SW 1271 (cell line): ENCODE data around the gene PDZK1.
"Not testable (repeated sequence)": the region's sequence is repeated elsewhere in the genome, so short reads cannot be mapped to it uniquely, and the experiment has no call there.

ENCODE experiments used
- DNase-seq, 2 experiments: peaks; one replicate each; lab custom pipeline; 2025; lab: John Stamatoyannopoulos, UW

PDZK1 gene

GRCh38 chr1:145656245-145656943, 50.8 kb downstream of the PDZK1 start:
- not testable (repeated sequence) for DNase-seq

GRCh38 chr1:145643990-145644389, 63.2 kb downstream of the PDZK1 start:
- not testable (repeated sequence) for DNase-seq

- DNase-seq = not testable (repeated sequence)
These were observed 65.3 kb downstream of the PDZK1 start for GRCh38 chr1:145641886-145642285.

- not testable (repeated sequence) for DNase-seq
These were observed 70.9 kb downstream of the PDZK1 start for GRCh38 chr1:145636237-145636636.

GRCh38 chr1:145622177-145622576, 85.0 kb downstream of the PDZK1 start:
- not testable (repeated sequence) for DNase-seq
